SH-SY5Y (cell line): Measurements from ENCODE around the gene OR6S1.

ENCODE experiments used
- GATA2 ChIP-seq: IDR thresholded peaks from 2 replicates; pipeline ENCODE4 v1.6.1; 2011; ENCODE audit warnings: mild to moderate bottlenecking, low read depth, low read length
- GATA3 ChIP-seq: IDR thresholded peaks from 2 replicates; pipeline ENCODE4 v1.6.1; 2011; ENCODE audit warnings: low read depth, mild to moderate bottlenecking, low read length, moderate library complexity

OR6S1 gene

GRCh38 chr14:20612403-20612802 is 29.1 kb downstream of the OR6S1 start:
- TF ChIP-seq GATA2, result no peak
- TF ChIP-seq GATA3, result no peak

GRCh38 chr14:20611277-20611676 is 30.2 kb downstream of the OR6S1 start:
- TF ChIP-seq GATA3, result no peak
- TF ChIP-seq GATA2, result no peak

- TF ChIP-seq GATA2, result no peak
- no peak for TF ChIP-seq GATA3
These were observed 31.3 kb downstream of the OR6S1 start for GRCh38 chr14:20610002-20610765.

GRCh38 chr14:20609215-20610001 is 32.1 kb downstream of the OR6S1 start:
- no peak for TF ChIP-seq GATA2
- no peak for TF ChIP-seq GATA3

- no peak for TF ChIP-seq GATA3
- TF ChIP-seq GATA2, result no peak
These were observed 32.9 kb downstream of the OR6S1 start for GRCh38 chr14:20608383-20609110.

- no peak for TF ChIP-seq GATA3
- no peak for TF ChIP-seq GATA2
These were observed 33.9 kb downstream of the OR6S1 start for GRCh38 chr14:20607617-20608016.

- no peak for TF ChIP-seq GATA3
- no peak for TF ChIP-seq GATA2
These were observed 34.6 kb downstream of the OR6S1 start for GRCh38 chr14:20606902-20607242.

GRCh38 chr14:20606190-20606901 is 35.1 kb downstream of the OR6S1 start:
- no peak for TF ChIP-seq GATA2
- TF ChIP-seq GATA3, result no peak

GRCh38 chr14:20603813-20604690 is 37.4 kb downstream of the OR6S1 start:
- TF ChIP-seq GATA3 (no peak), GATA2 (no peak)

GRCh38 chr14:20602583-20602982 is 38.9 kb downstream of the OR6S1 start:
- no peak for TF ChIP-seq GATA3
- TF ChIP-seq GATA2, result no peak

GRCh38 chr14:20601522-20601921 is 40.0 kb downstream of the OR6S1 start:
- no peak for TF ChIP-seq GATA2
- no peak for TF ChIP-seq GATA3

GRCh38 chr14:20597108-20597507 is 44.4 kb downstream of the OR6S1 start:
- TF ChIP-seq GATA2 (no peak), GATA3 (no peak)

- no peak for TF ChIP-seq GATA2
- no peak for TF ChIP-seq GATA3
These were observed 48.9 kb downstream of the OR6S1 start for GRCh38 chr14:20592574-20592973.
